IMR-90 (cell line): Measurements from ENCODE around the gene MYO1C. TPM values are rescaled to one million over a fixed set of nuclear protein-coding genes. Genes with fewer than 3 reads are reported as not detected.

ENCODE experiments used
- ATAC-seq: fragments of 200-7000 bp; cut with Tn5 transposase; 2 replicates; pipeline ENCODE4 v1.9.1; 2020; ENCODE audit warnings: low read depth, mild to moderate bottlenecking, moderate library complexity
- BruUV-seq: library from RNA; stranded (reverse); fragments of 400-500 nt; replicated peaks from 2 replicates; lab custom pipeline; 2021; lab: Mats Ljungman, UMichigan
- CTCF ChIA-PET: fragments of 300-600 bp; formaldehyde crosslinking; extraction: SDS; loops from one replicate; lab custom pipeline; 2021; ENCODE audit warnings: antibody characterized with exemption; lab: Yijun Ruan, JAX
- POLR2A ChIA-PET: fragments of 300-600 bp; sonication (Branson Sonifier 250); formaldehyde crosslinking; loops from one replicate; lab custom pipeline; 2022; ENCODE audit warnings: antibody characterized with exemption; ENCODE audit not compliant: unreplicated experiment; lab: Charles Lee
- DNase-seq: peaks from one replicate; pipeline ENCODE4 v3.0.0; 2013
- H2AFZ ChIP-seq: replicated peaks from 2 replicates; pipeline ENCODE3; 2013; ENCODE audit warnings: low read length, mild to moderate bottlenecking; ENCODE audit not compliant: poor library complexity
- H2AK5ac ChIP-seq: 2 replicates; pipeline ENCODE4 v1.6.1; 2013; ENCODE audit warnings: low read depth, low read length, inconsistent platforms
- H2AK9ac ChIP-seq: replicated peaks from 2 replicates; pipeline ENCODE3; 2013; ENCODE audit warnings: mild to moderate bottlenecking, low read depth, low read length, moderate library complexity; ENCODE audit not compliant: poor library complexity
- H2BK120ac ChIP-seq: 2 replicates; pipeline ENCODE4 v1.6.1; 2013; ENCODE audit warnings: low read depth, low read length, inconsistent platforms
- H2BK15ac ChIP-seq: 3 replicates; pipeline ENCODE4 v1.6.1; 2013; ENCODE audit warnings: low read depth, low read length, inconsistent platforms
- H2BK20ac ChIP-seq: 2 replicates; pipeline ENCODE4 v1.6.1; 2013; ENCODE audit warnings: low read depth, mild to moderate bottlenecking, inconsistent platforms, low read length, moderate library complexity
- H2BK5ac ChIP-seq: 2 replicates; pipeline ENCODE4 v1.6.1; 2013; ENCODE audit warnings: mild to moderate bottlenecking, low read depth, low read length, inconsistent platforms; ENCODE audit not compliant: poor library complexity, severe bottlenecking
- H3K14ac ChIP-seq: replicated peaks from 2 replicates; pipeline ENCODE4 v1.6.1; 2013; ENCODE audit warnings: low read depth, low read length, inconsistent platforms
- H3K18ac ChIP-seq: 2 replicates; pipeline ENCODE4 v1.6.1; 2013; ENCODE audit warnings: low read depth, low read length, control low read depth
- H3K23ac ChIP-seq: 2 replicates; pipeline ENCODE4 v1.6.1; 2013; ENCODE audit warnings: low read depth, low read length, inconsistent platforms
- H3K27ac ChIP-seq: 2 replicates; pipeline ENCODE4 v1.5.1; 2013; ENCODE audit warnings: mild to moderate bottlenecking, control low read depth, low read length; ENCODE audit not compliant: insufficient read depth
- H3K27me3 ChIP-seq: 2 replicates; pipeline ENCODE4 v1.6.1; 2013; ENCODE audit warnings: low read length; ENCODE audit not compliant: control insufficient read depth, insufficient read depth
- H3K36me3 ChIP-seq: 2 replicates; pipeline ENCODE4 v1.6.1; 2013; ENCODE audit warnings: low read length, mixed read lengths; ENCODE audit not compliant: control insufficient read depth, insufficient read depth
- H3K4ac ChIP-seq: 2 replicates; pipeline ENCODE4 v1.6.1; 2013; ENCODE audit warnings: low read depth, low read length, inconsistent platforms
- H3K4me1 ChIP-seq: 2 replicates; pipeline ENCODE4 v1.6.1; 2013; ENCODE audit warnings: low read length, mixed read lengths; ENCODE audit not compliant: control insufficient read depth, insufficient read depth
- H3K4me2 ChIP-seq: 2 replicates; pipeline ENCODE4 v1.6.1; 2013; ENCODE audit warnings: low read depth, mild to moderate bottlenecking, control low read depth, low read length, moderate library complexity
- H3K4me3 ChIP-seq: 2 replicates; pipeline ENCODE4 v1.5.1; 2013; ENCODE audit warnings: low read depth, mild to moderate bottlenecking, control low read depth, low read length, moderate library complexity; ENCODE audit not compliant: insufficient read depth
- H3K56ac ChIP-seq: 2 replicates; pipeline ENCODE4 v1.6.1; 2013; ENCODE audit warnings: low read length, inconsistent platforms; ENCODE audit not compliant: insufficient read depth; ENCODE audit errors: extremely low read depth
- H3K79me1 ChIP-seq, 2 experiments: 2 replicates each; pipeline ENCODE4 v1.6.1; 2013; ENCODE audit warnings: low read length in 2 of 2, inconsistent platforms in 1 of 2, low read depth in 1 of 2
- H3K9ac ChIP-seq: 2 replicates; pipeline ENCODE4 v1.6.1; 2013; ENCODE audit warnings: low read depth, low read length, control low read depth
- H3K9me1 ChIP-seq: 2 replicates; pipeline ENCODE4 v1.6.1; 2013; ENCODE audit warnings: low read length, inconsistent platforms; ENCODE audit not compliant: insufficient read depth
- H3K9me3 ChIP-seq: 2 replicates; pipeline ENCODE4 v1.6.1; 2013; ENCODE audit warnings: low read length; ENCODE audit not compliant: control insufficient read depth, insufficient read depth
- H4K20me1 ChIP-seq: 2 replicates; pipeline ENCODE4 v1.6.1; 2013; ENCODE audit warnings: low read length, inconsistent platforms; ENCODE audit not compliant: insufficient read depth
- H4K5ac ChIP-seq: 2 replicates; pipeline ENCODE4 v1.6.1; 2013; ENCODE audit warnings: mild to moderate bottlenecking, low read depth, low read length, control low read depth
- H4K8ac ChIP-seq, 2 experiments: 2 replicates each; pipeline ENCODE4 v1.6.1; 2013; ENCODE audit warnings: low read depth in 2 of 2, low read length in 2 of 2, control low read depth in 1 of 2, inconsistent platforms in 1 of 2
- H4K91ac ChIP-seq: 2 replicates; pipeline ENCODE4 v1.6.1; 2013; ENCODE audit warnings: low read depth, low read length, inconsistent platforms; ENCODE audit not compliant: insufficient read depth
- BHLHE40 ChIP-seq: fragments of 150-350 bp; IDR thresholded peaks from 2 replicates; pipeline ENCODE4 v1.6.1; 2016; ENCODE audit warnings: mild to moderate bottlenecking, low read depth, low read length
- CEBPB ChIP-seq: IDR thresholded peaks from 2 replicates; pipeline ENCODE4 v1.6.1; 2012; ENCODE audit warnings: low read depth, low read length, improper control_type of control experiment
- CHD1 ChIP-seq: IDR thresholded peaks from 2 replicates; pipeline ENCODE4 v1.6.1; 2012; ENCODE audit warnings: low read depth, low read length, improper control_type of control experiment
- CTCF ChIP-seq: conservative IDR thresholded peaks from 2 replicates; pipeline ENCODE4 v1.5.1; 2012; ENCODE audit warnings: mild to moderate bottlenecking, low read depth, low read length, improper control_type of control experiment
- MAFK ChIP-seq: IDR thresholded peaks from 2 replicates; pipeline ENCODE4 v1.6.1; 2012; ENCODE audit warnings: low read depth, low read length, improper control_type of control experiment
- MAZ ChIP-seq: IDR thresholded peaks from 2 replicates; pipeline ENCODE4 v1.6.1; 2012; ENCODE audit warnings: low read depth, mild to moderate bottlenecking, low read length, improper control_type of control experiment, moderate library complexity, borderline replicate concordance
- MXI1 ChIP-seq: IDR thresholded peaks from 2 replicates; pipeline ENCODE4 v1.6.1; 2012; ENCODE audit warnings: low read depth, mild to moderate bottlenecking, low read length, moderate library complexity, borderline replicate concordance
- NFE2L2 ChIP-seq: fragments of 150-350 bp; IDR thresholded peaks from 2 replicates; pipeline ENCODE4 v1.6.1; 2016; ENCODE audit warnings: low read depth, mild to moderate bottlenecking, low read length
- RCOR1 ChIP-seq: IDR thresholded peaks from 2 replicates; pipeline ENCODE4 v1.6.1; 2012; ENCODE audit warnings: mild to moderate bottlenecking, low read length, improper control_type of control experiment; ENCODE audit not compliant: insufficient replicate concordance
- SMC3 ChIP-seq: fragments of 150-350 bp; IDR thresholded peaks from 2 replicates; pipeline ENCODE4 v1.6.1; 2016; ENCODE audit warnings: low read depth, mild to moderate bottlenecking, antibody characterized with exemption, low read length, moderate library complexity
- WGBS, 2 experiments: methylation state at CpG; one replicate each; pipeline versions ENCODE4 v1.1.5 to v1.1.7; 2013; ENCODE audit warnings: missing lambda C conversion rate in 2 of 2; ENCODE audit not compliant: insufficient read length in 1 of 2; ENCODE audit errors: extremely low coverage in 2 of 2; 5-methylcytosine and 5-hydroxymethylcytosine counted together
- dilution Hi-C: fragments of 300-500 bp; cut with HindIII; formaldehyde crosslinking; loops from one replicate; pipeline ENCODE4 v1.14.3; 2018; ENCODE audit warnings: low sequenced_read_pairs; ENCODE audit not compliant: unreplicated experiment
- in situ Hi-C: fragments of 300-500 bp; cut with MboI; formaldehyde crosslinking; loops from 3 replicates; pipeline ENCODE4 v1.14.3; 2019; ENCODE audit warnings: low sequenced_read_pairs, inconsistent platforms, mixed read lengths
- intact Hi-C: fragments of 100-400 bp; cut with micrococcal nuclease; formaldehyde crosslinking; loops from 2 replicates; pipeline ENCODE4 v1.10.0; 2022
- polyA plus RNA-seq, 3 experiments: library from polyadenylated mRNA; depleted of rRNA; stranded (reverse); fragments of >200 nt; gene quantifications; 2 replicates each; pipeline ENCODE4 v1.2.3, GENCODE V29; 2012; ENCODE audit warnings: low replicate concordance in 1 of 3
- total RNA-seq: library from RNA; depleted of rRNA; stranded (reverse); fragments of >200 nt; gene quantifications from 2 replicates; pipeline ENCODE4 v1.2.3, GENCODE V29; 2012

The MYO1C gene
- total and polyA plus RNA-seq, 2 of the 4 experiments (the other 2 are of a cell fraction) = 162 to 196 TPM

DNA sequence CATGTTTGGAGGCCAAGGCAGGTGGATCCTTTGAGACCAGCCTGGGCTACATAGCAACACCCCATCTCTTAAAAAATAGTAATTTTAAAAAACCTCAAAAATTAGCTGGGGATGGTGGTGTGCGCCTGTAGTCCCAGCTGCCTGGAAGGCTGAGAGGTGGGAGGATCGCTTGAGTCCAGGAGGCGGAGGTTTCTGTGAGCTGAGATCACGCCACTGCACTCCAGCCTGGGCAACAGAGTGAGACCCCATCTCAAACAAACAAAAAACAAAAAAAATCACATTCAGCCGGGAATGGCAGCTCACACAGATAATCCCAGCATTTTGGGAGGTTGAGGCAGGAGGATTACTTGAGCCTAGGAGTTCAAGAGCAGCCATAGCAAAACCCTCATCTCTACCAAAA, 76.1 kb downstream of the MYO1C start:
- ChIA-PET POLR2A (no interaction called here), CTCF (no interaction called here)
- Histone ChIP-seq H3K23ac (no peak overlapping the region), H3K18ac (no peak overlapping the region), H3K4me2 (no peak overlapping the region), H3K56ac (no peak overlapping the region), H3K9ac (no peak overlapping the region), H3K27me3 (no peaks in the 10 kb centered on the region), H3K14ac (no peak overlapping the region), H2AFZ (no peak overlapping the region), H4K5ac (no peak overlapping the region), H2BK5ac (no peak overlapping the region), H3K36me3 (peaks cover 9% of the 10 kb centered on the region), H4K8ac (no peak overlapping the region), H3K4me3 (no peak overlapping the region), H3K79me1 (peaks cover 1 to 61% of the 10 kb centered on the region in 2 experiments), H2BK15ac (no peak overlapping the region), H2BK120ac (no peak overlapping the region), H4K20me1 (peaks cover 17% of the 10 kb centered on the region), H3K4ac (no peak overlapping the region), H2BK20ac (no peak overlapping the region), H2AK9ac (no peak overlapping the region), H3K9me3 (no peaks in the 10 kb centered on the region), H3K27ac (no peak overlapping the region), H3K9me1 (peaks cover 5% of the 10 kb centered on the region), H3K4me1 (peaks cover 1% of the 10 kb centered on the region; the same call in 1 of the 2 replicates), H4K91ac (no peak overlapping the region), H2AK5ac (no peak overlapping the region)
- TF ChIP-seq MXI1 (no peak), MAFK (no peak), RCOR1 (no peak), SMC3 (no peak), MAZ (no peak), CEBPB (no peak), NFE2L2 (no peak), CHD1 (no peak), BHLHE40 (no peak), CTCF (no peak)
- dilution Hi-C loops = no loop called here
- no TSS peak for BruUV-seq
- in situ Hi-C loops = no loop called here
- intact Hi-C loops = no loop called here
- WGBS, 2 experiments = no CpG with 5 or more reads among the region's 5 CpGs
- ATAC-seq (no peak), DNase-seq (no peak)
